OCI-LY1 (cell line): ENCODE results near the gene MPHOSPH9.

Experiments used
- EZH2 ChIP-seq: fragments of 200-600 bp; sonication (generic), shearing (Covaris generic); IDR thresholded peaks from 2 replicates; pipeline ENCODE4 v1.8.0; 2017; ENCODE audit warnings: borderline replicate concordance, mixed run types, mild to moderate bottlenecking, antibody characterized with exemption, low read length, moderate library complexity, mixed read lengths
- TF ChIP-seq, protein P1 (sequence below): fragments of 200-600 bp; sonication (generic), shearing (Covaris generic); IDR thresholded peaks from 2 replicates; pipeline ENCODE4 v1.5.1; 2017; ENCODE audit warnings: mild to moderate bottlenecking, antibody characterized with exemption, low read length, moderate library complexity, mixed read lengths

GRCh38 chr12:123164222-123164621, 68.7 kb downstream of the MPHOSPH9 start:
- TF ChIP-seq, protein P1, sequence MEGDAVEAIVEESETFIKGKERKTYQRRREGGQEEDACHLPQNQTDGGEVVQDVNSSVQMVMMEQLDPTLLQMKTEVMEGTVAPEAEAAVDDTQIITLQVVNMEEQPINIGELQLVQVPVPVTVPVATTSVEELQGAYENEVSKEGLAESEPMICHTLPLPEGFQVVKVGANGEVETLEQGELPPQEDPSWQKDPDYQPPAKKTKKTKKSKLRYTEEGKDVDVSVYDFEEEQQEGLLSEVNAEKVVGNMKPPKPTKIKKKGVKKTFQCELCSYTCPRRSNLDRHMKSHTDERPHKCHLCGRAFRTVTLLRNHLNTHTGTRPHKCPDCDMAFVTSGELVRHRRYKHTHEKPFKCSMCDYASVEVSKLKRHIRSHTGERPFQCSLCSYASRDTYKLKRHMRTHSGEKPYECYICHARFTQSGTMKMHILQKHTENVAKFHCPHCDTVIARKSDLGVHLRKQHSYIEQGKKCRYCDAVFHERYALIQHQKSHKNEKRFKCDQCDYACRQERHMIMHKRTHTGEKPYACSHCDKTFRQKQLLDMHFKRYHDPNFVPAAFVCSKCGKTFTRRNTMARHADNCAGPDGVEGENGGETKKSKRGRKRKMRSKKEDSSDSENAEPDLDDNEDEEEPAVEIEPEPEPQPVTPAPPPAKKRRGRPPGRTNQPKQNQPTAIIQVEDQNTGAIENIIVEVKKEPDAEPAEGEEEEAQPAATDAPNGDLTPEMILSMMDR: no peak
- no peak for TF ChIP-seq EZH2
